ENCODE results near the gene KIF3C. TPM values are rescaled to one million over a fixed set of nuclear protein-coding genes. Genes with fewer than 3 reads are reported as not detected.
"Not testable (repeated sequence)": the region's sequence is repeated elsewhere in the genome, so short reads cannot be mapped to it uniquely, and the experiment has no call there.

The KIF3C gene
- 1 to 10 TPM in 1 of 2 donors, under 1 TPM in 1; 0.48 to 6.7 TPM for total RNA-seq

GRCh38 chr2:25982273-25982967, at the start of gene KIF3C:
TSS of gene KIF3C (minus strand) at chr2:25982497. CDS start at chr2:25981917, 580 bp downstream.
- H3K9me3 Mint-ChIP-seq, result no peaks in the 10 kb centered on the region
- H3K36me3 Mint-ChIP-seq, result no peaks in the 10 kb centered on the region
- ATAC-seq, result peak; percentile 91

GRCh38 chr2:26028083-26028482, 45.8 kb upstream of the KIF3C start:
- ATAC-seq, result peak; percentile 37 to 52
- H3K27ac Mint-ChIP-seq; H3K36me3 Mint-ChIP-seq; H3K9me3 Mint-ChIP-seq; DNase-seq (ENCODE audit: low spot score in 2 of 2): not testable (repeated sequence)

More at GRCh38 chr2:25982273-25982967, at the start of gene KIF3C:
- H3K27ac Mint-ChIP-seq, result peak within 1 kb of the TSS; percentile 68 to 74
- peak in 1 of 2 donors; percentile 73 for DNase-seq (ENCODE audit: low spot score in 2 of 2)

GRCh38 chr2:26025509-26025908, 43.2 kb upstream of the KIF3C start:
- Mint-ChIP-seq H3K9me3 (no peaks in the 10 kb centered on the region), H3K36me3 (no peaks in the 10 kb centered on the region), H3K27ac (no peak overlapping the region)
- ATAC-seq (no peak), DNase-seq (ENCODE audit: low spot score in 2 of 2) (no peak)

- DNase-seq (ENCODE audit: low spot score in 2 of 2) (no peak), ATAC-seq (no peak)
- H3K9me3 Mint-ChIP-seq, result no peaks in the 10 kb centered on the region
- H3K36me3 Mint-ChIP-seq, result no peaks in the 10 kb centered on the region
- H3K27ac Mint-ChIP-seq, result no peak overlapping the region
Observed at GRCh38 chr2:26024260-26024659, 42.0 kb upstream of the KIF3C start.

GRCh38 chr2:26020231-26020640, 37.9 kb upstream of the KIF3C start:
- ATAC-seq (no peak), DNase-seq (ENCODE audit: low spot score in 2 of 2) (no peak)
- H3K36me3 Mint-ChIP-seq, result no peaks in the 10 kb centered on the region
- no peaks in the 10 kb centered on the region for H3K9me3 Mint-ChIP-seq
- no peak overlapping the region for H3K27ac Mint-ChIP-seq

GRCh38 chr2:26018184-26019055, 36.1 kb upstream of the KIF3C start:
- Mint-ChIP-seq H3K9me3 (no peaks in the 10 kb centered on the region), H3K27ac (no peak overlapping the region), H3K36me3 (no peaks in the 10 kb centered on the region)
- DNase-seq (ENCODE audit: low spot score in 2 of 2) (peak in 1 of 2 donors; percentile 18), ATAC-seq (peak; percentile 83 to 89)

GRCh38 chr2:26017464-26018183, 35.3 kb upstream of the KIF3C start:
- H3K9me3 Mint-ChIP-seq, result no peaks in the 10 kb centered on the region
- ATAC-seq, result no peak
- no peak for DNase-seq (ENCODE audit: low spot score in 2 of 2)
- no peak overlapping the region for H3K27ac Mint-ChIP-seq
- H3K36me3 Mint-ChIP-seq, result no peaks in the 10 kb centered on the region

- not testable (repeated sequence) for H3K27ac Mint-ChIP-seq; H3K9me3 Mint-ChIP-seq; ATAC-seq; DNase-seq (ENCODE audit: low spot score in 2 of 2); H3K36me3 Mint-ChIP-seq
Observed at GRCh38 chr2:26016706-26017045, 34.4 kb upstream of the KIF3C start.

- H3K9me3 Mint-ChIP-seq, result no peaks in the 10 kb centered on the region
Observed at GRCh38 chr2:26016012-26016705, 33.9 kb upstream of the KIF3C start.

GRCh38 chr2:26013668-26014067, 31.4 kb upstream of the KIF3C start:
- ATAC-seq (no peak), DNase-seq (ENCODE audit: low spot score in 2 of 2) (no peak)
- no peaks in the 10 kb centered on the region for H3K9me3 Mint-ChIP-seq
- no peaks in the 10 kb centered on the region for H3K36me3 Mint-ChIP-seq
- no peak overlapping the region for H3K27ac Mint-ChIP-seq

More at GRCh38 chr2:26016012-26016705, 33.9 kb upstream of the KIF3C start:
- no peak overlapping the region for H3K27ac Mint-ChIP-seq
- ATAC-seq, result no peak
- H3K36me3 Mint-ChIP-seq, result no peaks in the 10 kb centered on the region
- no peak for DNase-seq (ENCODE audit: low spot score in 2 of 2)

GRCh38 chr2:26011990-26012856, 29.9 kb upstream of the KIF3C start:
- no peak for DNase-seq (ENCODE audit: low spot score in 2 of 2)
- H3K27ac Mint-ChIP-seq, result no peak overlapping the region
- peak in 1 of 2 donors; percentile 49 for ATAC-seq
- no peaks in the 10 kb centered on the region for H3K36me3 Mint-ChIP-seq
- H3K9me3 Mint-ChIP-seq, result no peaks in the 10 kb centered on the region

GRCh38 chr2:26011609-26011989, 29.3 kb upstream of the KIF3C start:
- Mint-ChIP-seq H3K27ac (no peak overlapping the region), H3K9me3 (no peaks in the 10 kb centered on the region), H3K36me3 (no peaks in the 10 kb centered on the region)
- ATAC-seq (no peak), DNase-seq (ENCODE audit: low spot score in 2 of 2) (no peak)

GRCh38 chr2:26010943-26011342, 28.6 kb upstream of the KIF3C start:
- ATAC-seq (no peak), DNase-seq (ENCODE audit: low spot score in 2 of 2) (no peak)
- no peaks in the 10 kb centered on the region for H3K9me3 Mint-ChIP-seq
- no peaks in the 10 kb centered on the region for H3K36me3 Mint-ChIP-seq
- H3K27ac Mint-ChIP-seq, result no peak overlapping the region

- ATAC-seq, result no peak
- no peak overlapping the region for H3K27ac Mint-ChIP-seq
Observed at GRCh38 chr2:26009567-26009963, 27.3 kb upstream of the KIF3C start.

GRCh38 chr2:26008851-26009566, 26.7 kb upstream of the KIF3C start:
- DNase-seq (ENCODE audit: low spot score in 2 of 2) (no peak), ATAC-seq (peak in 1 of 2 donors; percentile 33)
- H3K27ac Mint-ChIP-seq, result no peak overlapping the region
- no peaks in the 10 kb centered on the region for H3K9me3 Mint-ChIP-seq
- H3K36me3 Mint-ChIP-seq, result no peaks in the 10 kb centered on the region

More at GRCh38 chr2:26009567-26009963, 27.3 kb upstream of the KIF3C start:
- no peaks in the 10 kb centered on the region for H3K9me3 Mint-ChIP-seq
- no peak for DNase-seq (ENCODE audit: low spot score in 2 of 2)
- H3K36me3 Mint-ChIP-seq, result no peaks in the 10 kb centered on the region

All from activated naive CD4-positive, alpha-beta T cell treated with anti-CD3 and anti-CD28 coated beads, Interleukin-2, amount 50 U/mL, for 72 hours (primary cell).